ENCODE results near the gene MYH16. TPM values are rescaled to one million over a fixed set of nuclear protein-coding genes. Genes with fewer than 3 reads are reported as not detected.
"Not testable (repeated sequence)": the region's sequence is repeated elsewhere in the genome, so short reads cannot be mapped to it uniquely, and the experiment has no call there.

Gene MYH16
- total RNA-seq, 4 donors from 2014 or later = 0.76 TPM; not detected in 3

GRCh38 chr7:99268577-99268908 lies 4.1 kb upstream of the MYH16 start:
- Histone ChIP-seq H3K27me3 (no peaks in the 10 kb centered on the region), H3K4me3 (no peak overlapping the region), H3K27ac (no peak overlapping the region), H3K9me3 (no peaks in the 10 kb centered on the region), H3K4me1 (peaks cover 0 to 23% (median 4%) of the 10 kb centered on the region in 3 donors), H3K36me3 (no peaks in the 10 kb centered on the region)
- DNase-seq = no peak
- no peak for TF ChIP-seq CTCF (IDR thresholded peaks at IDR 0.05)
- TF ChIP-seq POLR2A (IDR thresholded peaks at IDR 0.05) = no peak
- intact Hi-C loops (cut with DNase I) = no loop called here
- 79 to 90% methylated on average over 3 to 4 of the region's 4 CpGs for WGBS, 2 donors

GRCh38 chr7:99270702-99271101 lies 1.9 kb upstream of the MYH16 start:
- Histone ChIP-seq H3K36me3 (no peaks in the 10 kb centered on the region), H3K27me3 (no peaks in the 10 kb centered on the region), H3K4me1 (peaks cover 0 to 45% (median 10%) of the 10 kb centered on the region in 3 donors), H3K9me3 (no peaks in the 10 kb centered on the region), H3K27ac (no peak overlapping the region), H3K4me3 (no peak overlapping the region)
- WGBS, 2 donors = 57 to 62% methylated on average over 15 to 16 of the region's 16 CpGs
- intact Hi-C loops (cut with DNase I) = no loop called here
- DNase-seq = no peak
- TF ChIP-seq POLR2A (IDR thresholded peaks at IDR 0.05) (no peak), CTCF (IDR thresholded peaks at IDR 0.05) (no peak)

GRCh38 chr7:99273561-99273960 lies 922 bp downstream of the MYH16 start:
- H3K27me3 ChIP-seq; DNase-seq; H3K9me3 ChIP-seq; H3K36me3 ChIP-seq; H3K4me3 ChIP-seq; intact Hi-C loops (cut with DNase I): not testable (repeated sequence)
- peak overlapping the region in 3 of 4 donors; percentile 75 to 82 (median 76) for H3K27ac ChIP-seq
- H3K4me1 ChIP-seq = peaks cover 0 to 33% (median 10%) of the 10 kb centered on the region in 3 donors
- WGBS, 2 donors = 79 to 80% methylated on average over 1 of the region's 1 CpG

- intact Hi-C loops (cut with DNase I) = not testable (repeated sequence)
- WGBS, 2 donors = 67 to 76% methylated on average over 7 of the region's 7 CpGs
Observed at GRCh38 chr7:99274908-99275307, 2.3 kb downstream of the MYH16 start.

GRCh38 chr7:99275496-99275895 lies 2.9 kb downstream of the MYH16 start:
- Histone ChIP-seq H3K27ac (no peak overlapping the region), H3K9me3 (no peaks in the 10 kb centered on the region), H3K4me3 (no peak overlapping the region), H3K4me1 (peaks cover 0 to 30% (median 10%) of the 10 kb centered on the region in 3 donors), H3K36me3 (no peaks in the 10 kb centered on the region), H3K27me3 (no peaks in the 10 kb centered on the region)
- intact Hi-C loops (cut with DNase I) = no loop called here
- DNase-seq = no peak
- TF ChIP-seq CTCF (IDR thresholded peaks at IDR 0.05) (no peak), POLR2A (IDR thresholded peaks at IDR 0.05) (no peak)
- 63 to 71% methylated on average over 7 of the region's 7 CpGs for WGBS, 2 donors

More at GRCh38 chr7:99274908-99275307, 2.3 kb downstream of the MYH16 start:
- Histone ChIP-seq H3K27ac (peak overlapping the region in 3 of 4 donors; percentile 75 to 82 (median 76)), H3K4me1 (peaks cover 0 to 30% (median 10%) of the 10 kb centered on the region in 3 donors)
- not testable (repeated sequence) for DNase-seq, H3K4me3 ChIP-seq, H3K27me3 ChIP-seq, H3K36me3 ChIP-seq, H3K9me3 ChIP-seq

GRCh38 chr7:99278180-99278579 lies 5.5 kb downstream of the MYH16 start:
- no peak overlapping the region for H3K27ac ChIP-seq
- H3K4me3 ChIP-seq = no peak overlapping the region
- no peaks in the 10 kb centered on the region for H3K36me3 ChIP-seq
- 66 to 77% methylated on average over 4 of the region's 5 CpGs for WGBS, 2 donors
- intact Hi-C loops (cut with DNase I) = no loop called here
- H3K27me3 ChIP-seq = no peaks in the 10 kb centered on the region
- H3K4me1 ChIP-seq = peaks cover 0 to 26% (median 9%) of the 10 kb centered on the region in 3 donors
- DNase-seq = no peak
- TF ChIP-seq CTCF (IDR thresholded peaks at IDR 0.05) (peak in 1 of 6 experiments; percentile 14), POLR2A (IDR thresholded peaks at IDR 0.05) (no peak)
- no peaks in the 10 kb centered on the region for H3K9me3 ChIP-seq

- H3K4me3 ChIP-seq; H3K36me3 ChIP-seq; H3K27me3 ChIP-seq; DNase-seq; H3K27ac ChIP-seq; H3K4me1 ChIP-seq; intact Hi-C loops (cut with DNase I); H3K9me3 ChIP-seq: not testable (repeated sequence)
- WGBS, 2 donors = 95 to 100% methylated on average over 3 of the region's 4 CpGs
Observed at GRCh38 chr7:99284165-99284564, 11.5 kb downstream of the MYH16 start.
